Heart left ventricle (tissue), 13 donors: ENCODE results near the gene IER3.

Experiments used
- CTCF ChIP-seq, 12 donors: fragments of 200-600 bp; sonication (generic) in 4 of 12; IDR thresholded peaks; one replicate each; pipeline versions ENCODE4 v1.5.0 to v1.8.0; 2018 to 2022; ENCODE audit warnings: antibody characterized with exemption in 12 of 12, mild to moderate bottlenecking in 5 of 12
- POLR2A ChIP-seq, 2 donors: fragments of 450-650 bp; IDR thresholded peaks; one replicate each; pipeline ENCODE4 v1.6.1; 2017; ENCODE audit warnings: antibody characterized with exemption in 2 of 2, mild to moderate bottlenecking in 2 of 2, moderate library complexity in 2 of 2
- donor health status: ischemic (EF 13 %, LVEDD 7.1; RV severe dilation, severe dysfunction).
- donor health status: DM: no; HTN: yes; CAD: no.
- donor health status: DM: no; HTN: no; CAD: no.
- donor health status: ischemic (EF 25% LVEDD 6.9; RV normal size, moderate dysfunction).
- donor health status: ischemic (EF 25% LVEDD 5.7; RV mildly dilated, moderate dysfunction).
- donor health status: ischemic (EF 35%, LVEDD 5.7; RV mildly dilated, moderate dysfunction).
- donor health status: nonischemic (EF 11% LVEDD 7.7; RV severe dilation, severe dysfunction).
- donor health status: DM: yes; HTN: yes; CAD: no.
- donor health status: PGD.
- donor health status: ischemic (EF 29% LVEDD 5.4; RV normal size, mild dysfunction).
- donor health status: nonischemic (EF 23%, LVEDD 6.1; RV moderate dilation, normal function).

- no peak for TF ChIP-seq CTCF (IDR thresholded peaks at IDR 0.05)
- no peak for TF ChIP-seq POLR2A (IDR thresholded peaks at IDR 0.05)
These were observed 32.2 kb upstream of the IER3 start for GRCh38 chr6:30776390-30777154.
